ENCODE results near the gene VWA5B1. TPM values are rescaled to one million over a fixed set of nuclear protein-coding genes. Genes with fewer than 3 reads are reported as not detected.

The VWA5B1 gene
- total RNA-seq, 1 donor from 2014 or later, result 0.10 TPM

GRCh38 chr1:20312818-20313217 is 22.1 kb downstream of the VWA5B1 start:
- TF ChIP-seq CTCF (IDR thresholded peaks at IDR 0.05; ENCODE audit: partially characterized antibody, unreplicated experiment), result no peak
- H3K36me3 Mint-ChIP-seq (ENCODE audit: unreplicated experiment), result peaks cover 11% of the 10 kb centered on the region
- H3K27me3 Mint-ChIP-seq (ENCODE audit: unreplicated experiment), result peaks cover 7% of the 10 kb centered on the region
- no peak overlapping the region for H3K27ac Mint-ChIP-seq (ENCODE audit: unreplicated experiment)
- no peak overlapping the region for H3K4me3 Mint-ChIP-seq (ENCODE audit: unreplicated experiment)
- no peak for DNase-seq
- peaks cover 4% of the 10 kb centered on the region for H3K9me3 Mint-ChIP-seq (ENCODE audit: unreplicated experiment)
- no peaks in the 10 kb centered on the region for H3K4me1 Mint-ChIP-seq (ENCODE audit: low read depth, unreplicated experiment)

GRCh38 chr1:20317471-20317870 is 26.8 kb downstream of the VWA5B1 start:
- DNase-seq, result no peak
- Mint-ChIP-seq H3K4me1 (ENCODE audit: low read depth, unreplicated experiment) (no peaks in the 10 kb centered on the region), H3K36me3 (ENCODE audit: unreplicated experiment) (peaks cover 6% of the 10 kb centered on the region), H3K27me3 (ENCODE audit: unreplicated experiment) (peaks cover 11% of the 10 kb centered on the region), H3K9me3 (ENCODE audit: unreplicated experiment) (peaks cover 4% of the 10 kb centered on the region), H3K27ac (ENCODE audit: unreplicated experiment) (no peak overlapping the region), H3K4me3 (ENCODE audit: unreplicated experiment) (no peak overlapping the region)
- no peak for TF ChIP-seq CTCF (IDR thresholded peaks at IDR 0.05; ENCODE audit: partially characterized antibody, unreplicated experiment)

GRCh38 chr1:20318521-20318920 is 27.8 kb downstream of the VWA5B1 start:
- peaks cover 10% of the 10 kb centered on the region for H3K27me3 Mint-ChIP-seq (ENCODE audit: unreplicated experiment)
- peaks cover 6% of the 10 kb centered on the region for H3K36me3 Mint-ChIP-seq (ENCODE audit: unreplicated experiment)
- H3K27ac Mint-ChIP-seq (ENCODE audit: unreplicated experiment), result no peak overlapping the region
- no peak for DNase-seq
- H3K9me3 Mint-ChIP-seq (ENCODE audit: unreplicated experiment), result peaks cover 4% of the 10 kb centered on the region
- no peak overlapping the region for H3K4me3 Mint-ChIP-seq (ENCODE audit: unreplicated experiment)
- H3K4me1 Mint-ChIP-seq (ENCODE audit: low read depth, unreplicated experiment), result no peaks in the 10 kb centered on the region
- TF ChIP-seq CTCF (IDR thresholded peaks at IDR 0.05; ENCODE audit: partially characterized antibody, unreplicated experiment), result no peak

- peaks cover 6% of the 10 kb centered on the region for H3K36me3 Mint-ChIP-seq (ENCODE audit: unreplicated experiment)
- H3K9me3 Mint-ChIP-seq (ENCODE audit: unreplicated experiment), result peaks cover 1% of the 10 kb centered on the region
- H3K4me3 Mint-ChIP-seq (ENCODE audit: unreplicated experiment), result no peak overlapping the region
- H3K27ac Mint-ChIP-seq (ENCODE audit: unreplicated experiment), result no peak overlapping the region
- H3K4me1 Mint-ChIP-seq (ENCODE audit: low read depth, unreplicated experiment), result no peaks in the 10 kb centered on the region
- no peak for DNase-seq
- peaks cover 8% of the 10 kb centered on the region for H3K27me3 Mint-ChIP-seq (ENCODE audit: unreplicated experiment)
- no peak for TF ChIP-seq CTCF (IDR thresholded peaks at IDR 0.05; ENCODE audit: partially characterized antibody, unreplicated experiment)
Observed at GRCh38 chr1:20318971-20319370, 28.3 kb downstream of the VWA5B1 start.

- Mint-ChIP-seq H3K4me1 (ENCODE audit: low read depth, unreplicated experiment) (no peaks in the 10 kb centered on the region), H3K27me3 (ENCODE audit: unreplicated experiment) (peaks cover 8% of the 10 kb centered on the region), H3K9me3 (ENCODE audit: unreplicated experiment) (no peaks in the 10 kb centered on the region), H3K27ac (ENCODE audit: unreplicated experiment) (no peak overlapping the region), H3K36me3 (ENCODE audit: unreplicated experiment) (peaks cover 6% of the 10 kb centered on the region), H3K4me3 (ENCODE audit: unreplicated experiment) (no peak overlapping the region)
- no peak for DNase-seq
- TF ChIP-seq CTCF (IDR thresholded peaks at IDR 0.05; ENCODE audit: partially characterized antibody, unreplicated experiment), result no peak
Observed at GRCh38 chr1:20319456-20320220, 29.0 kb downstream of the VWA5B1 start.
